Measurements from ENCODE around the gene GRIK4. TPM values are rescaled to one million over a fixed set of nuclear protein-coding genes. Genes with fewer than 3 reads are reported as not detected.
"Not testable (repeated sequence)": the region's sequence is repeated elsewhere in the genome, so short reads cannot be mapped to it uniquely, and the experiment has no call there.

The GRIK4 gene
- total RNA-seq, 4 donors from 2014 or later, result 0.09 TPM; not detected in 3

GRCh38 chr11:120778685-120779490 is 267.3 kb downstream of the GRIK4 start:
- ATAC-seq (ENCODE audit: low FRiP score) (no peak), DNase-seq (ENCODE audit: low spot score) (no peak)
- no peak for TF ChIP-seq CTCF (IDR thresholded peaks at IDR 0.05)

- TF ChIP-seq CTCF (IDR thresholded peaks at IDR 0.05), result no peak
- DNase-seq (ENCODE audit: low spot score) (no peak), ATAC-seq (ENCODE audit: low FRiP score) (no peak)
These were observed 268.7 kb downstream of the GRIK4 start for GRCh38 chr11:120780239-120780638.

GRCh38 chr11:120781486-120782120 is 270.1 kb downstream of the GRIK4 start:
- no peak for TF ChIP-seq CTCF (IDR thresholded peaks at IDR 0.05)
- ATAC-seq (ENCODE audit: low FRiP score) (no peak), DNase-seq (ENCODE audit: low spot score) (no peak)

GRCh38 chr11:120784566-120785251 is 273.2 kb downstream of the GRIK4 start:
- no peak for TF ChIP-seq CTCF (IDR thresholded peaks at IDR 0.05)
- ATAC-seq (ENCODE audit: low FRiP score) (no peak), DNase-seq (ENCODE audit: low spot score) (no peak)

GRCh38 chr11:120785576-120785975 is 274.0 kb downstream of the GRIK4 start:
- no peak for ATAC-seq (ENCODE audit: low FRiP score)
- DNase-seq (ENCODE audit: low spot score), result no peak
- TF ChIP-seq CTCF (IDR thresholded peaks at IDR 0.05), result no peak

GRCh38 chr11:120786206-120786735 is 274.7 kb downstream of the GRIK4 start:
- no peak for ATAC-seq (ENCODE audit: low FRiP score)
- TF ChIP-seq CTCF (IDR thresholded peaks at IDR 0.05), result no peak
- no peak for DNase-seq (ENCODE audit: low spot score)

GRCh38 chr11:120787224-120787623 is 275.7 kb downstream of the GRIK4 start:
- DNase-seq (ENCODE audit: low spot score); ATAC-seq (ENCODE audit: low FRiP score): not testable (repeated sequence)

All from omental fat pad (tissue), 4 donors.